OCI-M2 (cell line): ENCODE results near the gene CDK6.

Experiments used
- DNase-seq: peaks from one replicate; lab custom pipeline; 2025; ENCODE audit not compliant: unreplicated experiment; lab: John Stamatoyannopoulos, UW

Gene CDK6

DNA sequence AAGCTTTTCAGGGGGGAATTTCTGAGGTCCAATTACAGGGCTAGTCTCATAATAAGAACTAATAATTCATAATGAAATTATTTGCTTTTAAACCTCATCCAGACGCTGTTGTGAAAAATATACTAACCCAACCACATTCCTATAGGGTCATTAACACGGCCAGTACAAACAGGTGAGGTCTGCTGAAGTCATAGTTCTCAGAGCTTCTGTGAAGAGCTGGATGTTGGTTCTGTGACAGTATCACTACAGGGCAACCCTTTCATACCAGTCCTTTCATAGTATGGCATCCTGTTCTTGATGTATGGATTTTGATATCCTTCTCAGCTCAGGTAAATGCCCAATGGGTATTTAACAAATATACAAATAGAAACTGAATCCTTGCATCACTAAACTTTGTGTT, 183.8 kb downstream of the CDK6 start:
- no peak for DNase-seq

DNA sequence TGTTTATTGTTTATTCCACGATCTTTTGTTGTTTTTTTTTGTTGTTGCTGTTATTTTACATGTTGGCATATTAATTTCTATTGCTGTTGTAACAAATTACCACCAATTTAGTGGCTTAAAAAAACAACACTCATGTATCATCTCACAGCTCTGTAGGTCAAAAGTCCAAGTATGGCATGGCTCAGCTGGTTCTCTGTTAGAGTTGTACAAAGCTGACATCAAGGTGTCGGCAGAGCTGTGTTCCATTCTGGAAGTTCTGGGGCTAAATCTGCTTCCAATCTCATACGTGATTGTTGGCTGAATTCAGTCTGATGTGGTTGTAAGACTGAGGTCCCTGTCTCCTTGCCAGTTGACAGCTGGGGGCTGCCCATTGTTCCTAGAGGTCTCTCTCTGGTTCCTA, 186.0 kb downstream of the CDK6 start:
- no peak for DNase-seq

DNA sequence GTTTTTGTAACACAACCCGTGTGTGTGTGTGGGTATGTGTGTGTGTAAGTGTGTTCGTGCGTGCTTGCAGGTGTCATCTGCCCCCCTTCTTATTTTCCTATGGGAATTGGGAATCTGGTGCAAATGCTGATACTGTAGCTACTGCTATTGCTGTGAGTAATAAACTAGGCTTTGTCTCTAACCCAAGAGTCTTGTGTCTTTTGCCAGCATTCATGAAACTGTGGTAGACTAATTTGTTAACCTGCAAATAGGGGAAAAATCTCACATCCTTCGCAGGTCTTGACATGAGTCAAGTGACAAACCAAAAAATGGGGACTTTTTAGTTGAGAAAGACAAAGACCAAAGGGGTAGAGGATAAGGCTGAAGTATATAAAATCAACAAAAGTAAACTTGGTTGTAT, 188.3 kb downstream of the CDK6 start:
- DNase-seq: no peak

GRCh38 chr7:92647652-92648051, 188.7 kb downstream of the CDK6 start:
- no peak for DNase-seq

DNA sequence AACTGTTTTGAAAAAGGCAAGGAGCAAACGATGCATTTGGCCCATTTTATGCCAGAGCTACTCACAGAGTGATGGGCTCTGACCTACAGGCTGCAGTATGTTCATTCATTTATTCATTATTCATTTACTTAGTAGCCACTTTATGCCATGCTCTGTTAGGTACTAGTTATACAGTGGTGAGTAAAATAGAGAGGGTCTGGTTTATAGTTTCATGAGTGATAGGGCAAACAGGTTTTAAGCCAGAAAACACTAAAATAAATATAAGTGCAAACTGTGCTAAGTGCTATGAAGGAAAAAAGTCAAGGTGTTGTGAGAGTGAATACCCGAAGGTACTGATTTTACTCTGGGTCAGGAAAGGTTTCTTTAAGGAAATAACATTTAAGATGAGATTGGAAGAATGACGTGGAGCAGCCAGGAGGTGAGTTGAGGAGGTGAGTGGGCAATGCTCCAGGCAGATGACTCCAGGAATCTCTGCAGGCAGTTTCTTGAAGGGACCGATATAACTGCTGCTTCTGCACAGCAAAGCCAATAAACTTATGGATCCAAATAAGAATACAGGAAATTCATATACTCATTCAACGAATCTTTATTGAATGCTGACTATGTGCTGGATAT, 189.3 kb downstream of the CDK6 start:
- no peak for DNase-seq

GRCh38 chr7:92645114-92646061, 191.0 kb downstream of the CDK6 start:
- no peak for DNase-seq

DNA sequence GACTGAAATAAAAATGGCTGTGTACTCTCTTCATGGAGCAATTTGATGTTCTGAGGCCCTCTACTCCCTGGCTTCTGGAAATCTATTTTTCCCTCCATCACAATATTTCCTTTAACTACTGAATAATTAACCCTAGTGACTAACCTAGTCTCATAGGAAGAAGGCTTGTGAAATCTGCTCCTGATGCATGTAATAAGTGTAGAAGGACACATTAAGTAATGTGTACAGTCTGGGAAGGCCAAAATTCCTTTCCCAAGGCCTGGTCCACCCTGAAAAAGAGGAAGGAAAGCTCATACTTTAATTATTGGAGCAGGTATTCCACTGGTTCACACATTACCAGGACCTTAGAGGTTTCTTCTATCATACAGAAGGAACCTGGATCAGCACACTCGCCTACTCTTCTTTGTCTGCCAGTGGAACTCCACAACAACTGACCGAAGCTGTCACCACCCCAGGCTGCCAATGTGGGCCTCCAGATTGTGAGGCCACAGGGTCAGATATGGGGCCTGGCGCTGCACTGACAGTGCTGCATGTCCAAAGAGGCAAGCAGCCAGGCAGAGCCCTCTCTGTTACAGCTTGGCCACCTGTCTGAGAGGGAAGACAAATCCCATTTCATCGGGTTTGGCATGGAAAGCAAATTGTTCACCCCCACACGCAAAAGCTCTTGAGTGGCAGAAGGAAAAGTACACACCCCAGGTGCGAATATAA, 191.8 kb downstream of the CDK6 start:
- DNase-seq: no peak

DNA sequence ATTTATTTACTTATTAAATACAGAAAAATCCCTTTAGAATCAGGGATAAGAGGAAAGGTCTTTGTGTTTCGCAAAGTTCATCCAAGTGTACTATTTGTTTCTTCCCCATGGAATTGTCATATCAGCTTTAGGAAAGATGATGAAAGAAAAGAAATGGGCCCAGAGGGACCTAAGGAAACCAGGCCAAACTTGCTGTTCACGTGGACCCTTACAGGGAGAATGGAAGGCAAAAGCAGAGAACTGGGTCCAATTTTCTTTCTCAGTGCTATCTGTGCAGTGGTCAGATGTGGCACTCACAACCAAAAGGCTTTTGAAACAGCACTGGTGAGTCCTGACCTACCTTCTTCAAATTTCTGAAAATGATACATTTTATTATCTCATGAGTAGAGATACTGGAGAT, 192.6 kb downstream of the CDK6 start:
- DNase-seq: no peak

GRCh38 chr7:92641921-92642511, 194.4 kb downstream of the CDK6 start:
- no peak for DNase-seq

- DNase-seq: no peak
Measured at GRCh38 chr7:92639966-92640365, 196.4 kb downstream of the CDK6 start.

GRCh38 chr7:92639213-92639896, 197.0 kb downstream of the CDK6 start:
- DNase-seq: no peak

GRCh38 chr7:92636018-92636560, 200.3 kb downstream of the CDK6 start:
- no peak for DNase-seq

DNA sequence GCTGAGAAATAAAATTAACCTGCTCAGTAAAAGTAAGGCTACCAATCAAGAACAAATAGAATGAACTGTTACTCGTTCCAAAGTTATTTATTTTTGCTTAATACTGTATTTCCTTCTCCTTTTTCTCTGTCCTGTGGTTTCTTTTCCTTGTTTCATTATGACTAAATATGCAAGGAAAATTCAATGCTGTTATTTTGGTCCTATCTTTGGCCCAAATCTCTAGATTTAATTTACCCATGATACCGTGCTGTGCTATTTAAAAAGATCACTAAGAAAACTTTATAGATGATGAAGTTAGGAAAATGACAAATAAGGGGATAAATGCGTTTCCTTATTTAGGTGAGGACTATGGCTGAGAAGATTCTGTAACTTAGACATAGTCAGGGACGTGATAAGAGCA, 200.8 kb downstream of the CDK6 start:
- DNase-seq: no peak

- no peak for DNase-seq
Measured at GRCh38 chr7:92634924-92635519, 201.4 kb downstream of the CDK6 start.

- no peak for DNase-seq
Measured at GRCh38 chr7:92634205-92634604, 202.2 kb downstream of the CDK6 start.

DNA sequence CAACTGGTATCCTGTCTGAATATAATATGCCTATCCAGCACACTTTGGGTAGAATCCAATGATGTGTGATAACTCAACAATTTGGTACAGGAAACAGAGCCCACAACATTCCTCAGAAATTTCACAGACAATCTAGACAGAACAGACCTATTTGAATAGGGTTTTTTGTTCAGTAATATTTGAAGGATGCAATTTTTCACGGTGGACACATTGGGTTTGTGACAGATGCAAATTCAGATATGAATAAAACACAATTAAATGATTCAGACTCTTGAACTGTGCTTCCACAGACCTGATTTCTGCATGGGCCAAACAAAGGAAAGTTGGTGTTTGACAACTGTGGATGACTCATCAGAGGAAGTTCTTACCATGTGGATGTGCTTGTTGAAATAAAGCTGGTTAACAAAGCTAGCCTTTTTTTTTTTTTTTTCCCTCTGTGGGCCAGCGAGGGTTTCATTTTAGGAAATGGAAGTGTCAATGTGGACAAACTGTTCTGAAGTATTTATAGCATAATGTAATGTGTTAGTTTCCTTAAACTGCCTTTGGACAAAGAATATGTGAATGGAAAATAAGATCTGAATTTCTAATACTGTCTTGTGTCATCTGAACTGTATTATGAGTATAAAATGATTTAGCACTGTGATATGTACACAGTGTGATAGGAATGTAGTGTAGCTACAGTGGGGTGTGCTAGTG, 203.0 kb downstream of the CDK6 start:
- DNase-seq: no peak

DNA sequence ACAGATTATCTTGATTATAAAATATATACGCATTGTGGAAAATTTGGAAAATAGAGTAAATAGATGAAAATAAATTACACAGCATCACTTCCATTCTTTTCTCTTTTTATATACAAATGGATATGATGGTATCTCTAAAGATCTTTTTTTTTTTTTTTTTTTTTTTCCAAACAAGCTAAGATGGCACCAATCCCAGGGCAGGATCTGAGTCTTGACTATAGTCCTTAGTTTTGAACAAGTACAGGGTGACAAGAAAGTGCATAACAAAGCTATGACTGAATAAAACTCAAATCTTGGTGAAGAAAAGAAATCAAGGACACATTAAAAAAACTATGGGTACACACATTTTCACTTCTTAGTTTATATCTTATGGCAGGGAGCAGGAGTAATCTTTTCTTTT, 203.6 kb downstream of the CDK6 start:
- no peak for DNase-seq

- no peak for DNase-seq
Measured at GRCh38 chr7:92631850-92632487, 204.4 kb downstream of the CDK6 start.
